Neural progenitor cell (in vitro differentiated cells): ENCODE results near the gene ARHGEF4. TPM values are rescaled to one million over a fixed set of nuclear protein-coding genes. Genes with fewer than 3 reads are reported as not detected.

Experiments used
- DNase-seq: peaks from one replicate; pipeline ENCODE4 v3.0.0-alpha.2; 2016; ENCODE audit warnings: low spot score
- H2AFZ ChIP-seq: fragments of 200-600 bp; sonication (generic); replicated peaks from 2 replicates; pipeline ENCODE4 v1.6.1; 2016; ENCODE audit warnings: antibody characterized with exemption
- H3F3A ChIP-seq: fragments of 200-600 bp; sonication (generic); 2 replicates; pipeline ENCODE4 v1.6.1; 2016; ENCODE audit warnings: antibody characterized with exemption, low read depth
- H3K27ac ChIP-seq: fragments of 200-600 bp; sonication (generic); 2 replicates; pipeline ENCODE4 v1.5.1; 2016; ENCODE audit warnings: mild to moderate bottlenecking
- H3K27me3 ChIP-seq: fragments of 200-600 bp; sonication (generic); 2 replicates; pipeline ENCODE4 v1.6.1; 2016; ENCODE audit warnings: mild to moderate bottlenecking, moderate library complexity
- H3K36me3 ChIP-seq: fragments of 200-600 bp; sonication (generic); 2 replicates; pipeline ENCODE4 v1.5.1; 2016
- H3K4me1 ChIP-seq: fragments of 200-600 bp; sonication (generic); 2 replicates; pipeline ENCODE4 v1.6.1; 2016; ENCODE audit warnings: mixed run types
- H3K4me2 ChIP-seq: fragments of 200-600 bp; sonication (generic); 2 replicates; pipeline ENCODE4 v1.6.1; 2016
- H3K4me3 ChIP-seq: fragments of 200-600 bp; sonication (generic); 2 replicates; pipeline ENCODE4 v1.5.1; 2016
- H3K79me2 ChIP-seq: fragments of 200-600 bp; sonication (generic); 2 replicates; pipeline ENCODE4 v1.6.1; 2016; ENCODE audit warnings: low read depth
- H3K9ac ChIP-seq: fragments of 200-600 bp; sonication (generic); 2 replicates; pipeline ENCODE4 v1.6.1; 2016
- H3K9me3 ChIP-seq: fragments of 200-600 bp; sonication (generic); 2 replicates; pipeline ENCODE4 v1.5.1; 2016; ENCODE audit warnings: low read depth
- H4K20me1 ChIP-seq: fragments of 200-600 bp; sonication (generic); 2 replicates; pipeline ENCODE4 v1.6.1; 2016; ENCODE audit warnings: low read depth
- H3K27ac Mint-ChIP-seq: 3 replicates; pipeline ENCODE4 v1.8.0; 2021; ENCODE audit warnings: mixed read lengths
- H3K27me3 Mint-ChIP-seq: 2 replicates; pipeline ENCODE4 v1.8.0; 2022; ENCODE audit warnings: low read depth, mild to moderate bottlenecking, inconsistent platforms, moderate library complexity, mixed read lengths; ENCODE audit not compliant: insufficient read depth
- H3K36me3 Mint-ChIP-seq: 3 replicates; pipeline ENCODE4 v1.8.0; 2021; ENCODE audit warnings: mixed read lengths
- H3K4me1 Mint-ChIP-seq: 3 replicates; pipeline ENCODE4 v1.8.0; 2021; ENCODE audit warnings: mixed read lengths
- H3K4me3 Mint-ChIP-seq: 3 replicates; pipeline ENCODE4 v1.8.0; 2021; ENCODE audit warnings: mild to moderate bottlenecking, moderate library complexity, mixed read lengths
- H3K9me3 Mint-ChIP-seq: 3 replicates; pipeline ENCODE4 v1.8.0; 2020; ENCODE audit warnings: mixed read lengths
- CTCF ChIP-seq: fragments of 200-600 bp; sonication (generic); IDR thresholded peaks from 2 replicates; pipeline ENCODE4 v1.5.1; 2017; ENCODE audit warnings: antibody characterized with exemption, mild to moderate bottlenecking
- EZH2 ChIP-seq: fragments of 200-600 bp; sonication (generic); IDR thresholded peaks from 2 replicates; pipeline ENCODE4 v1.6.1; 2017; ENCODE audit warnings: antibody characterized with exemption, mild to moderate bottlenecking, moderate library complexity
- EZH2phosphoT487 ChIP-seq: fragments of 200-600 bp; sonication (generic); IDR thresholded peaks from 2 replicates; pipeline ENCODE4 v1.6.1; 2017; ENCODE audit warnings: antibody characterized with exemption
- total RNA-seq: library from RNA; depleted of rRNA; stranded (reverse); fragments of >200 nt; gene quantifications from 2 replicates; pipeline ENCODE4 v1.2.3, GENCODE V29; 2015; ENCODE audit warnings: low replicate concordance

ARHGEF4 gene
- total RNA-seq, 1 donor from 2014 or later, result 22.8 TPM

GRCh38 chr2:130819608-130820278, 17.0 kb upstream of the ARHGEF4 start:
- Histone ChIP-seq H3K9ac (no peak overlapping the region), H3K4me3 (no peak overlapping the region), H3K4me2 (peak overlapping the region; percentile 68), H3K9me3 (no peaks in the 10 kb centered on the region), H3K79me2 (no peaks in the 10 kb centered on the region), H4K20me1 (no peaks in the 10 kb centered on the region), H3K27me3 (no peaks in the 10 kb centered on the region), H2AFZ (peak overlapping the region; percentile 97), H3K36me3 (no peaks in the 10 kb centered on the region), H3K4me1 (peaks cover 20% of the 10 kb centered on the region), H3K27ac (peak overlapping the region; percentile 3), H3F3A (peaks cover 21% of the 10 kb centered on the region)
- no peaks in the 10 kb centered on the region for H3K9me3 Mint-ChIP-seq
- H3K4me1 Mint-ChIP-seq, result peaks cover 40% of the 10 kb centered on the region
- no peak overlapping the region for H3K4me3 Mint-ChIP-seq
- peaks cover 4% of the 10 kb centered on the region for H3K27me3 Mint-ChIP-seq
- H3K27ac Mint-ChIP-seq, result peak overlapping the region; percentile 91
- TF ChIP-seq EZH2phosphoT487 (no peak), EZH2 (no peak), CTCF (peak; percentile 44)
- peak; percentile 62 for DNase-seq
- no peaks in the 10 kb centered on the region for H3K36me3 Mint-ChIP-seq

- Histone ChIP-seq H3K9me3 (no peaks in the 10 kb centered on the region), H3K4me2 (peak overlapping the region; percentile 68), H3F3A (peaks cover 21% of the 10 kb centered on the region), H3K4me1 (peaks cover 25% of the 10 kb centered on the region), H3K27ac (no peak overlapping the region), H3K27me3 (no peaks in the 10 kb centered on the region), H4K20me1 (no peaks in the 10 kb centered on the region), H3K36me3 (no peaks in the 10 kb centered on the region), H2AFZ (peak overlapping the region; percentile 97), H3K79me2 (no peaks in the 10 kb centered on the region), H3K4me3 (no peak overlapping the region), H3K9ac (no peak overlapping the region)
- Mint-ChIP-seq H3K9me3 (no peaks in the 10 kb centered on the region), H3K27ac (no peak overlapping the region), H3K36me3 (no peaks in the 10 kb centered on the region), H3K27me3 (no peaks in the 10 kb centered on the region), H3K4me1 (peaks cover 45% of the 10 kb centered on the region), H3K4me3 (no peak overlapping the region)
- TF ChIP-seq EZH2, result no peak
- TF ChIP-seq CTCF, result no peak
- no peak for TF ChIP-seq EZH2phosphoT487
- DNase-seq, result peak; percentile 54
Measured at GRCh38 chr2:130820279-130820861, 16.3 kb upstream of the ARHGEF4 start.

GRCh38 chr2:130821867-130822266, 14.8 kb upstream of the ARHGEF4 start:
- Histone ChIP-seq H3K27me3 (no peaks in the 10 kb centered on the region), H3K27ac (no peak overlapping the region), H4K20me1 (no peaks in the 10 kb centered on the region), H3K4me2 (no peak overlapping the region), H2AFZ (no peak overlapping the region), H3K4me1 (peaks cover 39% of the 10 kb centered on the region), H3K79me2 (no peaks in the 10 kb centered on the region), H3K9ac (no peak overlapping the region), H3F3A (peaks cover 23% of the 10 kb centered on the region), H3K9me3 (no peaks in the 10 kb centered on the region), H3K36me3 (no peaks in the 10 kb centered on the region), H3K4me3 (no peak overlapping the region)
- Mint-ChIP-seq H3K4me1 (peaks cover 60% of the 10 kb centered on the region), H3K27ac (no peak overlapping the region), H3K27me3 (no peaks in the 10 kb centered on the region), H3K4me3 (no peak overlapping the region), H3K9me3 (no peaks in the 10 kb centered on the region), H3K36me3 (no peaks in the 10 kb centered on the region)
- no peak for TF ChIP-seq EZH2
- TF ChIP-seq CTCF, result no peak
- no peak for TF ChIP-seq EZH2phosphoT487
- DNase-seq, result no peak
